Omental fat pad (tissue), 4 donors: ENCODE data around the gene ATG2B. TPM values are rescaled to one million over a fixed set of nuclear protein-coding genes. Genes with fewer than 3 reads are reported as not detected.

Source experiments
- ATAC-seq: fragments of 150-250 bp; one replicate; pipeline ENCODE4 v1.9.1; 2016; ENCODE audit warnings: mild to moderate bottlenecking, moderate library complexity; ENCODE audit not compliant: low FRiP score
- DNase-seq: peaks from one replicate; pipeline ENCODE4 v3.0.0-alpha.2; 2019; ENCODE audit warnings: low spot score
- total RNA-seq, 4 donors: library from RNA; depleted of rRNA; stranded (reverse); fragments of >200 nt; gene quantifications; one replicate each; pipeline ENCODE4 v1.1.0, GENCODE V29; 2016
- TF ChIP-seq, protein P1 (sequence below), 3 donors: fragments of 450-650 bp; IDR thresholded peaks; one replicate each; pipeline ENCODE4 v1.5.1; 2016 to 2017; ENCODE audit warnings: antibody characterized with exemption in 3 of 3, mild to moderate bottlenecking in 3 of 3, moderate library complexity in 2 of 3

Gene ATG2B
- total RNA-seq, 4 donors from 2014 or later = 22.9 to 33.1 (median 27.3) TPM

DNA sequence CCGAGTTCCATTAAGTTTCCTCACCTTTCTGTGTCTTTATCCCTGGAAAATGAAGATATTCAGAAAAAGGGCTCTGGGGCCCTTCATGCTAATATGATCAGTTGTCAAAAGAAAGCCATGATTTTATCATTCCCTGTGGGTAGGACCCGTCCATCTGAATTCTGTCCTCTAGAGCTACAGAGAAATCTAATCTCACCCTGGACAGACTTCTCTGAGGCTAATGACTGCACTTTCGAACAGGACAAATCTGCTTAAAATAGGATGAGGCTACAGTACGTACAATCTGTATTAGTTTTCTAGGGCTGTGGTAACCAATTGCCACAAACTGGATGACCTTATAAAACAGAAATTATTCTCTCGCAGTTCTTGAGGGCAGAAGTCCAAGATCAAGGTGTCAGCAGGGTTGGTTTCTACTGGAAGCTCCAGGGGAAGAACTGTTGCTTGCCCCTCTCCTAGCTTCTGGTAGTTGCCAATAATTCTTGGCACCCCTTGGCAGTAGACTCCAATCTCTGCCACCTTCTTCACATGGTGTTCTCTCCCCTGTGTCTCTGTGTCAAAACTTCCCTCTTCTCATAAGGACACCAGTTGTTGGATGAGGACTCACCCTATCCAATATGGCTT is 30.0 kb upstream of the ATG2B start:
- TF ChIP-seq, protein P1, sequence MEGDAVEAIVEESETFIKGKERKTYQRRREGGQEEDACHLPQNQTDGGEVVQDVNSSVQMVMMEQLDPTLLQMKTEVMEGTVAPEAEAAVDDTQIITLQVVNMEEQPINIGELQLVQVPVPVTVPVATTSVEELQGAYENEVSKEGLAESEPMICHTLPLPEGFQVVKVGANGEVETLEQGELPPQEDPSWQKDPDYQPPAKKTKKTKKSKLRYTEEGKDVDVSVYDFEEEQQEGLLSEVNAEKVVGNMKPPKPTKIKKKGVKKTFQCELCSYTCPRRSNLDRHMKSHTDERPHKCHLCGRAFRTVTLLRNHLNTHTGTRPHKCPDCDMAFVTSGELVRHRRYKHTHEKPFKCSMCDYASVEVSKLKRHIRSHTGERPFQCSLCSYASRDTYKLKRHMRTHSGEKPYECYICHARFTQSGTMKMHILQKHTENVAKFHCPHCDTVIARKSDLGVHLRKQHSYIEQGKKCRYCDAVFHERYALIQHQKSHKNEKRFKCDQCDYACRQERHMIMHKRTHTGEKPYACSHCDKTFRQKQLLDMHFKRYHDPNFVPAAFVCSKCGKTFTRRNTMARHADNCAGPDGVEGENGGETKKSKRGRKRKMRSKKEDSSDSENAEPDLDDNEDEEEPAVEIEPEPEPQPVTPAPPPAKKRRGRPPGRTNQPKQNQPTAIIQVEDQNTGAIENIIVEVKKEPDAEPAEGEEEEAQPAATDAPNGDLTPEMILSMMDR (IDR thresholded peaks at IDR 0.05) = no peak
- no peak for DNase-seq
- no peak for ATAC-seq

DNA sequence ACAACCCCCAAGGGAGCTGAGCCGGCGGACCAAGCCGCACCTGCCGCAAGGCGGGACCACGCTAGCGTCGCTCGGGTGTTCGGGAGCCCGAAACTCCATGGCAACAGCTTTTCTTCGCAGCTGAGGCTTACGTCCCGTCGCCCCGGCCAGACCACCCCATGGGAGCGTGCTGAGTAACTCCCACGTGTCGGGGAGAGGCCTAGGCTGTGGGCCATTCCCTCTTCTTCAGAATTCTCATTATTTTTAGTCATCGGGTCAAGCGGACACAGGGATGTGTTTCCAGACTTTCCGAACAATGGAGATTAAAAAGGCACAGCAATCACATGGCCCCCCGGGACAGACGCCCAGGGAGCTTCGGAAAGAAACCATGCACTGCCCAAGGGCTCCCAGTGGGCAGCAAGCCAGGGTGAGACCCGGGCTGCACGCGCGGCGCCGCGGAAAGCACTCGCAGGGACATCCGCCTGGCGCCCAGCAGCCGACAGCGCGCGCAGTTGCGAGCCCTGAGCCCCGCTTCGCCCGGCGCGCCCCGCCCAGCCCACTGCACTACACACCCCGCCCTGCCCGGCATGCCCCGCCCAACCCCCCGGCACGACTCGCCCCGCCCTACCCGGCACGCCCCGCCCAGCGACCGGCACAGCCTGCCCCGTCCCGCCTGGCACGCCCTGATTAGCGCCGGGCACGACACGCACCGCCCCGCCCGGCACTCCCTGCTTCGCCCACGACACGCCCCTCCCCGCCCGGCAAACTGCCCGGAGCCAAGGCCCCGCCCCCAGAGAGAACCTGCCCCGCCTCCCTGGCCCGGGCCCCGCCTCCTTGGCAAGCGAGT is 28.4 kb upstream of the ATG2B start:
- peak; percentile 99 for ATAC-seq
- TF ChIP-seq, protein P1 (IDR thresholded peaks at IDR 0.05) = no peak
- peak; percentile 95 for DNase-seq

DNA sequence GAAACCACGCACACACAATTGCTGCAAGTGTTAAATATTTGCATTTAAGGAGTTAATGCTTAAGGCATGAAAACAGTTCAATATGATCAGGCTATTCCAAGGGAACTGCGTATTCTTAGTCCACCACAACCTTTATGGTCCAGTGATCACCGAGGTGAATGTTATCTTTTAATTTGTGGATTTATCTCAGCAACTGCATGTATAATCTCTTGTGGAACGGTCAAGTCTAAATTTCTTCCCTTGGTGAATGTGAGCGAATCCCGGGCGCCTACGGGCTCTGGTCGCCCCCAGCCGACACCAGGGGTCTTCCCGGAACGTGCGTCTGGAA is 27.8 kb upstream of the ATG2B start:
- TF ChIP-seq, protein P1 (IDR thresholded peaks at IDR 0.05) = no peak
- DNase-seq = no peak
- ATAC-seq = no peak

DNA sequence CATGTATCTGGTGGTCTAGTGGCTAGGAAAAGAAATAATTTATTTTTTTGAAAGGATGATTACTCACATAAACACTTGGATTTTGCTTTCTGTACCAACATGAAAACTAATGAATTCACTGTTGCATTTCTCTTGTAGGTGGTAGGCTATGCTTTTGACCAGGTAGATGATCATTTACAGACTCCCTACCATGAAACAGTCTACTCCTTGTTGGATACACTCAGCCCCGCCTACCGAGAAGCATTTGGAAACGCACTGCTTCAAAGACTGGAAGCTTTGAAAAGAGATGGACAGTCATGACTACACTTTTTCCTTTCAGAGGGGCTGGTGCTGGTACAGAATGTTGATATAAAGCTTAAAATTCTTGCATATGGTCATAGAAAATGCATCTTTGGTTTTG is 22.2 kb upstream of the ATG2B start:
- no peak for DNase-seq
- no peak for ATAC-seq
- TF ChIP-seq, protein P1 (IDR thresholded peaks at IDR 0.05) = no peak

DNA sequence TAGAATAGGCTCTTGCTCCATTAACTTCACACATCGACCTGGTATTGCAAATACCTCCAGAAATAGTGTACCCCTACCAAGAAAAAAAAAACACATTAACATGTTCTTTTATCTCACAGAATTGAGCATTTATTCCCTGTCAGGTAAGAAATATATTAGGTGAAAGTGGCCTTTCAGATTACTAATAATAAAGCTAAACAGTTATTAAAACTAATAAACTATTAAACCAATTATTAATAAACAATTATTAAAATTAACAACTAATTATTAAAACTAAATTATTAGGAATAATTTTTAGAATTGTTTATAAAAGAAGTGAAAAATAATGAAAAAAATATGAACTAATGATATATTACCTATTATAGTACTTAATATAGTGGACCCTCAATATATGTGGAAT is 21.6 kb upstream of the ATG2B start:
- ATAC-seq = no peak
- TF ChIP-seq, protein P1 (IDR thresholded peaks at IDR 0.05) = no peak

DNA sequence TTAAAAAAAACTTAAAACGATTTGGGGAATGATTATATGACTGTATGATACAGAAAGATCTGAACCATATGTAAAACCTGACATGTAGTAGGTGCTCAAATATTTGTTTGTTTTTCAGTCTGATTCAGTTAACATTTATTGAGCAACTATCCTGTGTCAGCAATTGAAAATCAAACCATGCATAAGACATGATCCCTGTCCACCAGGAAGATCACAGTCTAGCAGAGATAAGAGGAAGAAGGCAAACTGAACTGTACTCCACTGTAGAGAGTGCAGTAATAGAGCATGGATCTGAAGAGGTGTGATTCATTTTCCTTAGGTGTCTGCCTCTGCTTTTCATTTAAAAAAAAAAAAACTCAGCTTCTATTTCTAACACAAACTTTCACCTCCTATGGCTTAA is 20.9 kb upstream of the ATG2B start:
- no peak for ATAC-seq
- DNase-seq = no peak
- TF ChIP-seq, protein P1 (IDR thresholded peaks at IDR 0.05) = no peak

More for the DNA sequence above, 21.6 kb upstream of the ATG2B start:
- DNase-seq = no peak

DNA sequence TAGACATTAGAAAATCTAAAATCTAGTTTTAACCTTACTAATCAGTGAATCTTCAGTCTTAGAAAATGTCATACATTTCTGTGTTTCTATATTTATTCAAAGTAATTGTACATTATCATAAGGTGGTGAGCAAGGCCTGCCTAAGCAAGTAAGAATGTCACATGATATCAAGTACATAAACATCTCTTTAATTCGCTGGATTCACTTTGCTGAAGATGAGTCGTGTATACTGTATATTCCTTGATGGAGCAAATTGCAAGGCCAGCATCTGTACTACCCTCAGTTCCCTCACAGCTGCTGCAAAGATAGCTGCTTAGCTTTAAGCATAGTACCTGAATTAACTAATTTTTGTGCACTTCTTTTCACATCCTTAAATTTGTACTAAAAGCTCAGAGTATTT is 20.3 kb upstream of the ATG2B start:
- ATAC-seq (no peak), DNase-seq (no peak)
- TF ChIP-seq, protein P1 (IDR thresholded peaks at IDR 0.05) = no peak
